HepG2 (cell line): ENCODE results near the gene SEC24A. TPM values are rescaled to one million over a fixed set of nuclear protein-coding genes. Genes with fewer than 3 reads are reported as not detected.
A peak's percentile ranks its signal among the peaks of the same experiment; 100 is the strongest.

ENCODE experiments used
- ARNTL ChIP-seq: sonication (generic); formaldehyde crosslinking; IDR thresholded peaks from 2 replicates; pipeline ENCODE4 v1.4.0; 2020; ENCODE audit warnings: mild to moderate bottlenecking, missing genetic modification reagents
- BCL3 ChIP-seq: sonication (generic); formaldehyde crosslinking; IDR thresholded peaks from 2 replicates; pipeline ENCODE4 v1.5.1; 2020; ENCODE audit warnings: mild to moderate bottlenecking, missing genetic modification reagents, moderate library complexity
- DNMT3B ChIP-seq: conservative IDR thresholded peaks from 2 replicates; pipeline ENCODE4 v1.6.1; 2016; ENCODE audit warnings: missing biosample characterization, control low read depth
- FLYWCH1 ChIP-seq: sonication (generic); formaldehyde crosslinking; IDR thresholded peaks from 2 replicates; pipeline ENCODE4 v1.8.1; 2023; ENCODE audit warnings: mild to moderate bottlenecking, missing genetic modification reagents
- IKZF4 ChIP-seq: sonication (generic); formaldehyde crosslinking; IDR thresholded peaks from 2 replicates; pipeline ENCODE4 v1.5.1; 2020; ENCODE audit warnings: borderline replicate concordance, mild to moderate bottlenecking, low read depth, missing genetic modification reagents; ENCODE audit errors: not compliant biosample characterization
- MEF2D ChIP-seq: sonication (generic); formaldehyde crosslinking; IDR thresholded peaks from 2 replicates; pipeline ENCODE4 v1.5.1; 2020; ENCODE audit warnings: mild to moderate bottlenecking, missing genetic modification reagents
- RAD51 ChIP-seq: fragments of 450-650 bp; IDR thresholded peaks from 2 replicates; pipeline ENCODE4 v1.6.1; 2016; ENCODE audit warnings: borderline replicate concordance
- SMAD9 ChIP-seq: sonication (generic); formaldehyde crosslinking; IDR thresholded peaks from 2 replicates; pipeline ENCODE4 v1.5.1; 2020; ENCODE audit warnings: mild to moderate bottlenecking, missing genetic modification reagents
- U2AF1 ChIP-seq: fragments of 200-400 bp; formaldehyde crosslinking; optimal IDR thresholded peaks from 2 replicates; pipeline ENCODE3; 2017; ENCODE audit warnings: mild to moderate bottlenecking, low read depth, low read length
- ZBTB40 ChIP-seq, 2 experiments: fragments of 450-650 bp in 1 of 2; sonication (generic) in 1 of 2; formaldehyde crosslinking in 1 of 2; IDR thresholded peaks; 2 replicates each; pipeline versions ENCODE4 v1.6.1 to v1.8.0; 2016 to 2022; ENCODE audit warnings: antibody characterized with exemption in 1 of 2, mild to moderate bottlenecking in 1 of 2, missing genetic modification reagents in 1 of 2
- ZBTB7B ChIP-seq: sonication (generic); formaldehyde crosslinking; IDR thresholded peaks from 2 replicates; pipeline ENCODE4 v1.4.0; 2020; ENCODE audit warnings: missing genetic modification reagents
- ZGPAT ChIP-seq: IDR thresholded peaks from 2 replicates; pipeline ENCODE4 v1.6.1; 2016; ENCODE audit warnings: mild to moderate bottlenecking
- ZNF101 ChIP-seq: sonication (generic); formaldehyde crosslinking; IDR thresholded peaks from 2 replicates; pipeline ENCODE4 v1.4.0; 2020; ENCODE audit warnings: mild to moderate bottlenecking, low read depth, missing genetic modification reagents, borderline replicate concordance
- ZNF337 ChIP-seq: sonication (generic); formaldehyde crosslinking; IDR thresholded peaks from 2 replicates; pipeline ENCODE4 v1.5.1; 2020; ENCODE audit warnings: missing genetic modification reagents, low read depth, mild to moderate bottlenecking, borderline replicate concordance
- ZNF441 ChIP-seq: sonication (generic); formaldehyde crosslinking; IDR thresholded peaks from 2 replicates; pipeline ENCODE4 v1.7.0; 2021; ENCODE audit warnings: missing genetic modification reagents, borderline replicate concordance
- ZSCAN20 ChIP-seq: sonication (generic); formaldehyde crosslinking; IDR thresholded peaks from 2 replicates; pipeline ENCODE4 v1.4.0; 2020; ENCODE audit warnings: missing genetic modification reagents, mild to moderate bottlenecking, borderline replicate concordance
- ZSCAN9 ChIP-seq: IDR thresholded peaks from 2 replicates; pipeline ENCODE4 v1.6.1; 2016; ENCODE audit warnings: borderline replicate concordance
- polyA plus RNA-seq, 8 experiments: library from polyadenylated mRNA; depleted of rRNA in 3 of 8; stranded (reverse) in 7 of 8; unstranded in 1 of 8; fragments of >200 nt; fragmentation: Illumina TruSeq in 4 of 8; extraction: Trizol in 4 of 8; gene quantifications; 2 replicates each; pipeline versions ENCODE4 v1.2.1 to v1.2.3, GENCODE V29; 2011 to 2016; ENCODE audit warnings: low read depth in 4 of 8, missing spikeins in 1 of 8, mixed read lengths in 1 of 8; ENCODE audit not compliant: insufficient read depth in 1 of 8
- total RNA-seq, 5 experiments: library from RNA; depleted of rRNA; stranded (reverse); fragments of >200 nt; fragmentation: Illumina TruSeq; extraction: Trizol; gene quantifications; 2 replicates each; pipeline ENCODE4 v1.2.3, GENCODE V29; 2016; ENCODE audit warnings: low read depth in 1 of 5

SEC24A gene
- total and polyA plus RNA-seq, 2 of the 13 experiments (the other 11 are each of a cell fraction or from before 2014, with no cell fraction given), result 30.5 to 56.8 TPM

DNA sequence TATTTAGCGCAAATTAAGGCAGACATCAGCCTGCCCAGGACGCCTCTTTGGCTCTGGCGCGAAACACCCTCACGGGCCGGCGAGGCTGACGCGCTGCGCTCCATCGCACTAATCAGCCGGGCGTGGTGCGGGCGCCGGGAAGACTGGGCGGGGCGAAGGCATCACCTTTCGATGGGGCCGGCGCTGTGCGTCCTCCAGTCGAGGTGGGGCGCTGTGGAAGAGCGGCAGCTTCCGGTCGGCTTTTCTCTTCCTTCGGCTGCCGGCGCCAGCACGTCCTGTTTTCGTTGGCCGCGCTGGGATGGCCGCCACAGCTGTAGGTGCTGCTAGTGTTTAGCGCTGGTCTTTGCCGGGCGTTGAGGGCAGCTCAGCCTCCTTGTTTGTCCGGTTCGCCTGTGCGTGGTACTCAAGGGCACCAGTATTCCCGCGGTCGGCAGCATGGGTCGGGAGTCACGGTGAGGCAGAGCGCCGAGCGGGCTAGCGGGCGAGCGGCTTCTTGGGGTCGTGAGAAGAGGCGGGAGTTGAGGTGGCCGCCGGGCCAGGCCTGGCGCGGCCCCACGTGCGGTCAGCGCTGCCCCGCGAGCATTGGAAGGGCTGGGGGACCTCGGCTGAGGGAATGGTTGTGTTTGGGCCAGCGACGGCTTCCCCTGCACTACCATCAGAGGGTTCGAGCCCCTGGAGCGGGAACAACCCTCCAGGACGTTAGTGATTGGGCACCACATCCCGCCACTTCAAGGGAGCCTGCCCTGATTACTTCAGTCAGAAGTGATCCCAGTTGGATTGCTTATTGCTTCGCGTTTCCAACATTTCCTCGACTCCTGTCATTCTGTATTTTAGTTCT is 110.1 kb downstream of the SEC24A start, which contains the start of gene DDX46 (continued):
- TF ChIP-seq ZBTB40 (IDR thresholded peaks at IDR 0.05) (peak; percentile 47), ZBTB40 (CRISPR knock-in tag; IDR thresholded peaks at IDR 0.05) (peak; percentile 87), ZNF337 (CRISPR knock-in tag) (0 out of 2 replicates have a peak, but pooled peaks have one; percentile 34), SMAD9 (CRISPR knock-in tag) (no peak), FLYWCH1 (CRISPR knock-in tag) (no peak), ZGPAT (CRISPR knock-in tag) (peak; percentile 97), ZSCAN20 (CRISPR knock-in tag) (peak; percentile 34; the same call in 1 of the 2 replicates), IKZF4 (peak; percentile 63), ZBTB7B (CRISPR knock-in tag) (no peak; the same call in 1 of the 2 replicates), BCL3 (CRISPR knock-in tag) (peak; percentile 80; the same call in 1 of the 2 replicates), MEF2D (CRISPR knock-in tag) (peak; percentile 74), U2AF1 (no peak), RAD51 (no peak), ZSCAN9 (CRISPR knock-in tag) (peak; percentile 87), ZNF101 (0 out of 2 replicates have a peak, but pooled peaks have one; percentile 64), ZNF441 (CRISPR knock-in tag) (peak; percentile 60; the same call in 1 of the 2 replicates), DNMT3B (CRISPR knock-in tag) (no peak), ARNTL (peak; percentile 76)
